ENCODE data around the gene USP48. TPM values are rescaled to one million over a fixed set of nuclear protein-coding genes. Genes with fewer than 3 reads are reported as not detected.

USP48 gene
- total and polyA plus RNA-seq, 2 of the 8 experiments (the other 6 are each of a cell fraction or from before 2014, with no cell fraction given) = 12.8 to 83.5 TPM

- Histone ChIP-seq H4K8ac (ENCODE audit: extremely low read depth, insufficient read depth, low read length) (no peak overlapping the region), H2BK20ac (ENCODE audit: low read length) (no peak overlapping the region), H3K79me2 (ENCODE audit: control insufficient read depth in 1 of 2, insufficient read depth in 2 of 2, low read length in 2 of 2) (no peaks in the 10 kb centered on the region), H4K5ac (ENCODE audit: insufficient read length, low read depth, low read length) (no peak overlapping the region), H3K56ac (replicated peaks; ENCODE audit: insufficient read length, low read depth, low read length) (no peak overlapping the region), H2AFZ (ENCODE audit: low read length) (no peak overlapping the region), H3K4me2 (ENCODE audit: insufficient read depth in 1 of 2, low read depth in 2 of 2, low read length in 2 of 2) (no peak overlapping the region), H3K4me3 (ENCODE audit: extremely low read depth in 1 of 4, insufficient read depth in 2 of 4, low read depth in 3 of 4, low read length in 4 of 4) (no peak overlapping the region), H3K4ac (replicated peaks; ENCODE audit: insufficient read length, low read depth, low read length) (no peak overlapping the region), H3K27me3 (replicated peaks in 1 of 4; ENCODE audit: control insufficient read depth in 3 of 4, extremely low read depth in 1 of 4, insufficient read depth in 3 of 4, low read length in 3 of 4) (no peaks in the 10 kb centered on the region), H2AK5ac (ENCODE audit: low read depth, low read length) (no peak overlapping the region), H2BK12ac (ENCODE audit: low read depth, low read length) (no peak overlapping the region), H3K9ac (replicated peaks in 1 of 4; ENCODE audit: extremely low read depth in 1 of 4, low read depth in 3 of 4, low read length in 3 of 4) (no peak overlapping the region), H3K4me1 (replicated peaks in 1 of 4; ENCODE audit: control insufficient read depth in 3 of 4, insufficient read depth in 4 of 4, low read length in 3 of 4) (no peaks in the 10 kb centered on the region), H2BK15ac (ENCODE audit: low read length) (no peak overlapping the region), H3K18ac (ENCODE audit: extremely low read depth, low read length) (no peak overlapping the region), H3K14ac (ENCODE audit: insufficient read length) (no peak overlapping the region), H3K27ac (ENCODE audit: low read depth, low read length) (no peak overlapping the region), H3K36me3 (ENCODE audit: control insufficient read depth in 2 of 4, insufficient read depth in 4 of 4, low read length in 3 of 4) (peaks cover 5 to 64% (median 24%) of the 10 kb centered on the region in 4 experiments; a peak in 7 of 8 replicates), H4K91ac (replicated peaks; ENCODE audit: insufficient read length, low read length) (no peak overlapping the region), H3K23me2 (ENCODE audit: low read depth, low read length) (no peaks in the 10 kb centered on the region), H2BK5ac (ENCODE audit: low read depth, low read length) (no peak overlapping the region; the same call in 1 of the 2 replicates), H3K9me3 (ENCODE audit: insufficient read depth in 2 of 2, low read depth in 1 of 2, low read length in 1 of 2) (no peaks in the 10 kb centered on the region), H4K20me1 (replicated peaks in 1 of 2; ENCODE audit: control insufficient read depth in 1 of 2, insufficient read depth in 2 of 2, low read length in 2 of 2) (peaks cover 0 to 4% of the 10 kb centered on the region in 2 experiments), H3K23ac (ENCODE audit: insufficient read length) (no peak overlapping the region), H2BK120ac (replicated peaks; ENCODE audit: low read depth, low read length) (no peak overlapping the region), H3K79me1 (ENCODE audit: low read depth, low read length) (no peaks in the 10 kb centered on the region; the same call in 1 of the 2 replicates)
- ChIA-PET POLR2A (ENCODE audit: partially characterized antibody) (interaction anchor here (1.3 kb wide), 1 partner anchor 33 kb away, joined by 3 read pairs; the partner anchor contains the start of gene USP48), CTCF (ENCODE audit: partially characterized antibody) (no interaction called here)
- 89% methylated on average over 9 of the region's 9 CpGs; no CpG with 5 or more reads in 1 of the 2 experiments for WGBS, 2 experiments (ENCODE audit: extremely low coverage in 1 of 2, insufficient coverage in 1 of 2, insufficient read length in 1 of 2, insufficient replicate concordance in 2 of 2, low coverage in 1 of 2, low lambda C conversion rate in 2 of 2, missing lambda C conversion rate in 1 of 2)
- FAIRE-seq (no peak), DNase-seq (ENCODE audit: low read depth in 1 of 2, low spot score in 2 of 2) (no peak)
- no peak for TF ChIP-seq POU5F1 (IDR thresholded peaks at IDR 0.05; ENCODE audit: low read depth, low read length)
Measured at GRCh38 chr1:21749859-21750468, 33.0 kb downstream of the USP48 start.
